HS-27A (cell line): ENCODE measurements around the gene BTBD18.
"Not testable (repeated sequence)": the region's sequence is repeated elsewhere in the genome, so short reads cannot be mapped to it uniquely, and the experiment has no call there.

ENCODE experiments used
- DNase-seq: peaks from one replicate; pipeline ENCODE4 v3.0.0-alpha.2; 2012; ENCODE audit warnings: low read depth, missing footprints

Gene BTBD18

GRCh38 chr11:57732661-57733060 lies 19.0 kb downstream of the BTBD18 start:
- DNase-seq, result no peak

- no peak for DNase-seq
Observed at GRCh38 chr11:57729479-57729878, 22.1 kb downstream of the BTBD18 start.

GRCh38 chr11:57728829-57729228 lies 22.8 kb downstream of the BTBD18 start:
- no peak for DNase-seq

- no peak for DNase-seq
Observed at GRCh38 chr11:57727185-57727584, 24.4 kb downstream of the BTBD18 start.

GRCh38 chr11:57716726-57717125 lies 34.9 kb downstream of the BTBD18 start:
- DNase-seq, result not testable (repeated sequence)

GRCh38 chr11:57713835-57714234 lies 37.8 kb downstream of the BTBD18 start:
- no peak for DNase-seq

- DNase-seq, result peak; percentile 97
Observed at GRCh38 chr11:57712256-57713150, 39.1 kb downstream of the BTBD18 start, which contains the start of gene TMX2. Gene TMX2 (plus strand): TSS chr11:57712593. CDS start chr11:57712619, 26 bp downstream.

- peak; percentile 24 for DNase-seq
Observed at GRCh38 chr11:57711414-57712255, 40.0 kb downstream of the BTBD18 start, which contains the start of gene MED19. Gene MED19 (minus strand): TSS chr11:57712215. CDS start chr11:57712179, 36 bp downstream.

- DNase-seq, result no peak
Observed at GRCh38 chr11:57709802-57710367, 41.7 kb downstream of the BTBD18 start.

GRCh38 chr11:57705432-57705831 lies 46.2 kb downstream of the BTBD18 start:
- DNase-seq, result not testable (repeated sequence)

- no peak for DNase-seq
Observed at GRCh38 chr11:57704932-57705331, 46.7 kb downstream of the BTBD18 start.

GRCh38 chr11:57703341-57703740 lies 48.3 kb downstream of the BTBD18 start:
- DNase-seq, result no peak

GRCh38 chr11:57700425-57700824 lies 51.2 kb downstream of the BTBD18 start:
- DNase-seq, result no peak

- no peak for DNase-seq
Observed at GRCh38 chr11:57699813-57700212, 51.8 kb downstream of the BTBD18 start.

GRCh38 chr11:57698843-57699365 lies 52.7 kb downstream of the BTBD18 start:
- no peak for DNase-seq
